SKM-1 treated with dmso at 0.1 percent for 144 hours (cell line): ENCODE results near the gene ZNF507.
"Not testable (repeated sequence)": the region's sequence is repeated elsewhere in the genome, so short reads cannot be mapped to it uniquely, and the experiment has no call there.

Experiments used
- DNase-seq: peaks from one replicate; lab custom pipeline; 2025; ENCODE audit not compliant: unreplicated experiment; lab: John Stamatoyannopoulos, UW

ZNF507 gene

DNA sequence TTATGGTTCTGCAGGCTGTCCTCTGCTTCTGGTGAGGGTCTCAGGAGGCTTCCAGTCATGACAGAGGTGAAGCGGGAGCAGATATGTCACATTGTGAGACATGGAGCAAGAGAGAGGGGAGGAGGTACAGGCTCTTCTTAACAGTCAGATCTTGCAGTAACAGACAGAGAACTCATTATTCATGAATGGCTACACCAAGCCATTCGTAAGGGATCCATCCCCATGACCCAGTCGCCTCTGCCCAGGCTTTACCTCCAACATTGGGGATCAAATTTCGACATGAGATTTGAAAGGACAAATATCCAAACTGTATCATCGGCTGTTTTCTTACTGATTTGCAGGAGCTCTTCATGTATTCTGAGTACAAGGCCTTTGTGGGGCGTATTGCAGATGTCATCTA is 21.7 kb downstream of the ZNF507 start:
- DNase-seq, result no peak

- no peak for DNase-seq
These were observed 22.6 kb downstream of the ZNF507 start for GRCh38 chr19:32367948-32368536.

GRCh38 chr19:32368787-32369186 is 23.4 kb downstream of the ZNF507 start:
- no peak for DNase-seq

DNA sequence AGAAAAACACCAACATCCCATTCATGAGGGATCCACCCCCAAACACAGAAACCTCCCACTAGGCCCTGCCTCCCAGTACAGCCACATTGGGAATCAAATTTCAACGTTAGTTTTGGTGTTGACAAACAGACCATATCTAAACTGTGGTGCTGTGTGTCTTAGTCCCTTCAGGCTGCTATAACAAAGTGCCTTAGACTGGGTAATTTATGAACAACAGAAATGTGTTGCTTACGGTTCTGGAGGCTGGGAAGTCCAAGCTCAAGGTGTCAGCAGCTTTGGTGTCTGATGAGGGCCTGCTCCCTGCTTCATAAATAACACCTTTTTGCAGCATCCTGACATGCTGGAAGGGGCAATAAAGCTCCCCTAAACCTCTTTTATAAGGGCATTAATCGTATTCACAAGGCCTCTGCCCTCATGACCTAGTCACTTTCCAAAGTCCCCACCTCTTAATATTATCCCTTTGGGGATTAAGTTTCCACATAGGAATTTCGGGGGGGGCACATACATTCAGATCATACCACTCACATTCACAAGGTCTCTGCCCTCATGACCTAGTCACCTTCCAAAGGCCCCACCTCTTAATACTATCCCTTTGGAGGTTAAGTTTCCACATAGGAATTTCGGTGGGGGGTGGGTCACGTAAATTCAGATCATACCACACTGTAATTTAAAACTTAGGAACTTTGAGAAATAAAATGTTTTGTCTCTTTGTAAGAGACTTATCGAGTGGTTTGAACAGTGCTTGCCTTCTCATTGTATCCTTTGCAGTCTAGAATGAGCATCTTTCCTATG is 27.5 kb downstream of the ZNF507 start:
- DNase-seq, result no peak

GRCh38 chr19:32373585-32374295 is 28.3 kb downstream of the ZNF507 start:
- DNase-seq, result no peak

GRCh38 chr19:32374362-32374761 is 29.0 kb downstream of the ZNF507 start:
- DNase-seq, result not testable (repeated sequence)

DNA sequence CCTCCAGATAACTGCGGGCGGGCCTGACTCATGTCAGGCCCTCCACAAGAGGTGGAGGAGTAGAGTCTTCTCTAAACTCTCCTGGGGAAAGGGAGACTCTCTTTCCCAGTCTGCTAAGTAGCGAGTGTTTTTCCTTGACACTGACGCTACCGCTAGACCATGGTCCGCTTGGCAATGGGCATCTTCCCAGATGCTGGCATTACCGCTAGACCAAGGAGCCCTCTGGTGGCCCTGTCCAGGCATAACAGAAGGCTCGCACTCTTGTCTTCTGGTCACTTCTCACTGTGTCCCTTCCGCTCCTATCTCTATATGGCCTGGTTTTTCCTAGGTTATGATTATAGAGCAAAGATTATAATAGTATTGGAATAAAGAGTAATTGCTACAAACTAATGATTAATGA is 31.7 kb downstream of the ZNF507 start:
- not testable (repeated sequence) for DNase-seq

- no peak for DNase-seq
These were observed 34.9 kb downstream of the ZNF507 start for GRCh38 chr19:32380269-32380668.

GRCh38 chr19:32387701-32388392 is 42.4 kb downstream of the ZNF507 start:
- no peak for DNase-seq

GRCh38 chr19:32388393-32388855 is 43.0 kb downstream of the ZNF507 start:
- DNase-seq, result no peak

- DNase-seq, result no peak
These were observed 47.5 kb downstream of the ZNF507 start for GRCh38 chr19:32392901-32393300.

DNA sequence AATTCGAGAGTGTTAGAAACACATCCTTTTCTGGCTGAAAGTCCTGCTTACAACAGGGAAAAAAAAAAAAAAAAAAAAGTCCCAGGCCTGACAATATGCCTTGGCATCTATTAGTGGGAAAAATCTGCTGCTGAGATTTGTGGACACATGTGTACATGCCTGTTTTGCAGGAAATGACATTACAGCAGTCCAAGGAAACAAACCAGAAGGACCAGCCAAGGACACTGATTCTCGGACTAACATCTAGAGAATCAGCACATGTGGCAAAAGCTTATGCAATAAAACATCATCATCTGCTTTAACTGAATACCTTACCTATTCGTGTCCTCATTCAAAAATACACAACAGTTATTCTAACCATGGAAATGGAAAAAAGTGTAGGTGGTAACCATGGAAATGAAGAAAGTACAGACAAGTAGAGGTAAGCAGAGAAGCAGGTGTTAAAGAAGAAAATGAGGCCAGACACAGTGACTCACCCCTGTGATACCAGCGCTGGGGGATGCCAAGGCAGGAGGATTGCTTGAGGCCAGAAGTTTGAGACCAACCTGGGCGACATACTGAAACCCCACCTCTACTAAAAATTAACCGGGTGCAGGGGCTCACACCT is 50.7 kb downstream of the ZNF507 start:
- DNase-seq, result no peak

- no peak for DNase-seq
These were observed 52.3 kb downstream of the ZNF507 start for GRCh38 chr19:32397671-32398101.

DNA sequence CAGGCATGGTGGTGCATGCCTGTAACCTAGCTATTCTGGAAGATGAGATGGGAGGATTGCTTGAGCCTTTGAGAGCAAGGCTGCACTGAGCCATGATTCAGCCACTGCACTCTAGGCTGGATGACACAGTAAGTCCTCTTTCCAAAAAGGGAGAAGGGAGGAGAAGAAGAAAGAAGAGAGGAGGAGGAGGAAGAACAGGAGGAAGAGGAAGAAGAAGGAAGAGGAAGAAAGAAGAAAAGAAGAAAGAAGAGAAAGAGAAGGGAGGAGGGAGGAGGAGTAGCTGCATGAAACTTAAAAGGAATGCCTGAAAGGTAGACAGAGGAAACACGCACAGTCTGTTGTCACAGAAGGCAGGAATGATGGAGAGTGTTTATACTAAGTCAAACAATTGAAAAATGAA is 56.6 kb downstream of the ZNF507 start:
- DNase-seq, result no peak

- DNase-seq, result no peak
These were observed 58.0 kb downstream of the ZNF507 start for GRCh38 chr19:32403291-32403995.

GRCh38 chr19:32404213-32404932 is 59.0 kb downstream of the ZNF507 start:
- no peak for DNase-seq

GRCh38 chr19:32404933-32405430 is 59.6 kb downstream of the ZNF507 start:
- DNase-seq, result peak; percentile 75

GRCh38 chr19:32405431-32406160 is 60.2 kb downstream of the ZNF507 start, which contains the start of gene DPY19L3:
DPY19L3 (plus strand) TSS chr19:32405770; CDS start chr19:32408254, 2,484 bp downstream.
- peak; percentile 87 for DNase-seq
